ENCODE results near the gene PPIF.

PPIF gene

DNA sequence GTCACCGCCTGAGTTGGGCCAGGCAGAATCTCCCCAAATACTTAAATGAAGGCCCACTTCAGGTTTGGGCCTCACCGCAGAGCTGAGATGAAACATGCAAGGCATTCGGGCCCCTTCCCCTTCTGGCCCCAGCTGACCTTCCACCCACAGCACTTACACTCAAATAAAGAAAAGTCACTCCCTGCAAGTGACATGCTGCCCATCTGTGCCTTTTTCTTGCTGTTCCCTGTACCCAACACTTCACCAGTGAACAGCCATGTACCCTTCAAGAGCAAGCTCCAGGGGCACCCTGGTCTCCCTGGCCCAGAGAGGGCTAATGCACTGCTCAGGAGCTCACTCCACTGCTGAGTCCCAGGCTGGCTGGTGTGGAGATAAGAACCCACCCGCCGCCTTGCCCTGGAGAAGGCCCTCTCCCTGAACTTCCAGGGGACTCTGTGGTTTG lies 57.4 kb downstream of the PPIF start:
- DNase-seq, result no peak

Measured in DMS 273 treated with DMSO at 0.1 percent for 48 hours (cell line).